ENCODE data around the gene KCNC2.

- TF ChIP-seq CTCF (IDR thresholded peaks at IDR 0.05; ENCODE audit: low read length) (no peak), EZH2 (optimal IDR thresholded peaks at IDR 0.05; ENCODE audit: low read depth, low read length) (no peak)
These were observed 146.9 kb downstream of the KCNC2 start for GRCh38 chr12:75062691-75063090.

All from MM.1S (cell line).